ENCODE results near the gene USP54.

DNA sequence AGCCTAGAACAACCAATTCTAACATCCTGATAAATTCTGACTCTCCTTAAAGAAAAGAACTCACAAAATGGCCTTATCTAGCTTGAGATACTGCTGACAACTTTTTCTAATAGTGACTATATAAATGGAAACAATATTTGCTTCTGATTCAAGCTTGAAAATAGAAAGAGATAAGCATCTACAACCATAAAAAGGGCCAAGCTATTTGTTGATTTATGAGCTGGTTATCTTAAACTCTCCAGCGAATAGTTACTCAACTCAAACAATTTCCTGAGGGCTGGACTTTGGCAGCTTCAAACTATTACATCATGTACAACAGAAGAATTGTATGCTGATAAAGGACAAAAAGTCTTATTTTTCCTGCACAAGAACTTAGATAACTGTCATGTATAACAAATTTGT is 4.6 kb downstream of the USP54 start:
- TF ChIP-seq, protein P1, sequence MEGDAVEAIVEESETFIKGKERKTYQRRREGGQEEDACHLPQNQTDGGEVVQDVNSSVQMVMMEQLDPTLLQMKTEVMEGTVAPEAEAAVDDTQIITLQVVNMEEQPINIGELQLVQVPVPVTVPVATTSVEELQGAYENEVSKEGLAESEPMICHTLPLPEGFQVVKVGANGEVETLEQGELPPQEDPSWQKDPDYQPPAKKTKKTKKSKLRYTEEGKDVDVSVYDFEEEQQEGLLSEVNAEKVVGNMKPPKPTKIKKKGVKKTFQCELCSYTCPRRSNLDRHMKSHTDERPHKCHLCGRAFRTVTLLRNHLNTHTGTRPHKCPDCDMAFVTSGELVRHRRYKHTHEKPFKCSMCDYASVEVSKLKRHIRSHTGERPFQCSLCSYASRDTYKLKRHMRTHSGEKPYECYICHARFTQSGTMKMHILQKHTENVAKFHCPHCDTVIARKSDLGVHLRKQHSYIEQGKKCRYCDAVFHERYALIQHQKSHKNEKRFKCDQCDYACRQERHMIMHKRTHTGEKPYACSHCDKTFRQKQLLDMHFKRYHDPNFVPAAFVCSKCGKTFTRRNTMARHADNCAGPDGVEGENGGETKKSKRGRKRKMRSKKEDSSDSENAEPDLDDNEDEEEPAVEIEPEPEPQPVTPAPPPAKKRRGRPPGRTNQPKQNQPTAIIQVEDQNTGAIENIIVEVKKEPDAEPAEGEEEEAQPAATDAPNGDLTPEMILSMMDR (IDR thresholded peaks at IDR 0.05), result no peak
- no peak for TF ChIP-seq POLR2A (IDR thresholded peaks at IDR 0.05)

Data from prostate gland (tissue), 2 donors.